Astrocyte (in vitro differentiated cells and primary cell): ENCODE measurements around the gene CPNE5.

Source experiments
- EZH2 ChIP-seq: IDR thresholded peaks from 2 replicates; pipeline ENCODE4 v1.6.1; 2012; ENCODE audit warnings: mild to moderate bottlenecking, low read length, inconsistent platforms; ENCODE audit not compliant: insufficient read depth
- TF ChIP-seq, protein P1 (sequence below): IDR thresholded peaks from 2 replicates; pipeline ENCODE4 v1.5.1; 2011; ENCODE audit warnings: low read depth, mild to moderate bottlenecking, inconsistent platforms, low read length, moderate library complexity; ENCODE audit not compliant: insufficient read depth

DNA sequence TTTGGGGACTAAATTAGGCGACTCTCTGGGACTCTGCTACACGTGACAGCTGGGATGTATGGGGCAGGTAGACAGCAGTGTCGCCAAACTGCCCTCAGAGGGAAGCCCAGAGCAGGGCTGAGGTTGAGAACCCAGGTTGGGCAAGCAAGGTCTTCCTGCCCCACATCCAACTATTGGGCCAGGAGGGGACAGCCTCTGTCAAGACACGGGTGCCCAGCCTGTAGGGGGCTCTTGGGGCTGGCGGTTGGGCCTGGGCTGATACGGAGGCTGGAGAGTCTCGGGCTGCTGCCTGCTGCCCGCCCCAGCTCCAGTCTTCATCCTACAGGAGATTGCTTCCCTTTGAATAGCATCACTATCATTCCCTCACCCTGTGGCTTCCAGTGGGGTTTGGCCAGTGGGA, 33.3 kb downstream of the CPNE5 start:
- TF ChIP-seq, protein P1, sequence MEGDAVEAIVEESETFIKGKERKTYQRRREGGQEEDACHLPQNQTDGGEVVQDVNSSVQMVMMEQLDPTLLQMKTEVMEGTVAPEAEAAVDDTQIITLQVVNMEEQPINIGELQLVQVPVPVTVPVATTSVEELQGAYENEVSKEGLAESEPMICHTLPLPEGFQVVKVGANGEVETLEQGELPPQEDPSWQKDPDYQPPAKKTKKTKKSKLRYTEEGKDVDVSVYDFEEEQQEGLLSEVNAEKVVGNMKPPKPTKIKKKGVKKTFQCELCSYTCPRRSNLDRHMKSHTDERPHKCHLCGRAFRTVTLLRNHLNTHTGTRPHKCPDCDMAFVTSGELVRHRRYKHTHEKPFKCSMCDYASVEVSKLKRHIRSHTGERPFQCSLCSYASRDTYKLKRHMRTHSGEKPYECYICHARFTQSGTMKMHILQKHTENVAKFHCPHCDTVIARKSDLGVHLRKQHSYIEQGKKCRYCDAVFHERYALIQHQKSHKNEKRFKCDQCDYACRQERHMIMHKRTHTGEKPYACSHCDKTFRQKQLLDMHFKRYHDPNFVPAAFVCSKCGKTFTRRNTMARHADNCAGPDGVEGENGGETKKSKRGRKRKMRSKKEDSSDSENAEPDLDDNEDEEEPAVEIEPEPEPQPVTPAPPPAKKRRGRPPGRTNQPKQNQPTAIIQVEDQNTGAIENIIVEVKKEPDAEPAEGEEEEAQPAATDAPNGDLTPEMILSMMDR = no peak
- no peak for TF ChIP-seq EZH2
